Peyer's patch (tissue), 4 donors: ENCODE results near the gene GMFB.

Experiments
- CTCF ChIP-seq, 6 experiments: fragments of 450-650 bp in 4 of 6; fragments of 200-600 bp in 2 of 6; sonication (generic) in 1 of 6; IDR thresholded peaks; one replicate each; pipeline ENCODE4 v1.5.1; 2017 to 2019; ENCODE audit warnings: antibody characterized with exemption in 6 of 6, mild to moderate bottlenecking in 3 of 6, moderate library complexity in 1 of 6
- POLR2A ChIP-seq, 2 donors: fragments of 450-650 bp; IDR thresholded peaks; one replicate each; pipeline ENCODE4 v1.5.1; 2017; ENCODE audit warnings: antibody characterized with exemption in 2 of 2, mild to moderate bottlenecking in 2 of 2, moderate library complexity in 2 of 2

- TF ChIP-seq CTCF (IDR thresholded peaks at IDR 0.05) = no peak
- TF ChIP-seq POLR2A (IDR thresholded peaks at IDR 0.05) = no peak
Measured at GRCh38 chr14:54515670-54516069, 26.9 kb upstream of the GMFB start.
